GM12875 (cell line): Measurements from ENCODE around the gene MAML1.
"Not testable (repeated sequence)": the region's sequence is repeated elsewhere in the genome, so short reads cannot be mapped to it uniquely, and the experiment has no call there.

Experiments used
- H3K4me3 ChIP-seq: one replicate; pipeline ENCODE4 v1.5.1; 2011; ENCODE audit warnings: low read depth, low read length, control low read depth
- TF ChIP-seq, protein P1 (sequence below): IDR thresholded peaks from 2 replicates; pipeline ENCODE4 v1.5.1; 2011; ENCODE audit warnings: low read depth, mild to moderate bottlenecking, control low read depth, inconsistent platforms, low read length, moderate library complexity, borderline replicate concordance; ENCODE audit not compliant: insufficient read depth

Gene MAML1

DNA sequence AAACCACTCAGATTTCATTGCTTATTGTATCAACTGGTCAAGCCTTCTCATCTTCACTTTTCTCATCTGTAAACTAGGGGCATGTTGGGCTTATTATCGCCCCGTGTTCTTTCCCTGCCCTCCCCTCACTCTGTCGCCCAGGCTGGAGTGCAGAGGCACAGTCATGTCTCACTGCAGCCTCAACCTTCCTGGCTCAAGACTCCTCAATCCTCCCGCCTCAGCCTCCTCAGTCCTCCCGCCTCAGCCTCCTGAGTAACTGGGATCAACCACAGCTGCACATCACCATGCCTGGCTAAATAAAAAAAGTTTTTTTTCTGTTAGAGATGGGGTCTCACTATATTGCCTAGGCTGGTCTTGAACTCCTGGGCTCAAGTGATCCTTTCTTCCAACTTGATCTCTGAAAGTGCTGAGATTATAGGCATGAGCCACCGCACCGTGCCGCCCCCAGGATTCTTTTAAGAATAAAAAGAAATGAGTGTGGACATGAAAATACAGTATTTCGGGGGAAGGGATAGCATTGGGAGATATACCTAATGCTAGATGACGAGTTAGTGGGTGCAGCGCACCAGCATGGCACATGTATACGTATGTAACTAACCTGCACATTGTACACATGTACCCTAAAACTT, 2.0 kb downstream of the MAML1 start:
- TF ChIP-seq, protein P1, sequence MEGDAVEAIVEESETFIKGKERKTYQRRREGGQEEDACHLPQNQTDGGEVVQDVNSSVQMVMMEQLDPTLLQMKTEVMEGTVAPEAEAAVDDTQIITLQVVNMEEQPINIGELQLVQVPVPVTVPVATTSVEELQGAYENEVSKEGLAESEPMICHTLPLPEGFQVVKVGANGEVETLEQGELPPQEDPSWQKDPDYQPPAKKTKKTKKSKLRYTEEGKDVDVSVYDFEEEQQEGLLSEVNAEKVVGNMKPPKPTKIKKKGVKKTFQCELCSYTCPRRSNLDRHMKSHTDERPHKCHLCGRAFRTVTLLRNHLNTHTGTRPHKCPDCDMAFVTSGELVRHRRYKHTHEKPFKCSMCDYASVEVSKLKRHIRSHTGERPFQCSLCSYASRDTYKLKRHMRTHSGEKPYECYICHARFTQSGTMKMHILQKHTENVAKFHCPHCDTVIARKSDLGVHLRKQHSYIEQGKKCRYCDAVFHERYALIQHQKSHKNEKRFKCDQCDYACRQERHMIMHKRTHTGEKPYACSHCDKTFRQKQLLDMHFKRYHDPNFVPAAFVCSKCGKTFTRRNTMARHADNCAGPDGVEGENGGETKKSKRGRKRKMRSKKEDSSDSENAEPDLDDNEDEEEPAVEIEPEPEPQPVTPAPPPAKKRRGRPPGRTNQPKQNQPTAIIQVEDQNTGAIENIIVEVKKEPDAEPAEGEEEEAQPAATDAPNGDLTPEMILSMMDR = no peak
- H3K4me3 ChIP-seq = no peak overlapping the region

DNA sequence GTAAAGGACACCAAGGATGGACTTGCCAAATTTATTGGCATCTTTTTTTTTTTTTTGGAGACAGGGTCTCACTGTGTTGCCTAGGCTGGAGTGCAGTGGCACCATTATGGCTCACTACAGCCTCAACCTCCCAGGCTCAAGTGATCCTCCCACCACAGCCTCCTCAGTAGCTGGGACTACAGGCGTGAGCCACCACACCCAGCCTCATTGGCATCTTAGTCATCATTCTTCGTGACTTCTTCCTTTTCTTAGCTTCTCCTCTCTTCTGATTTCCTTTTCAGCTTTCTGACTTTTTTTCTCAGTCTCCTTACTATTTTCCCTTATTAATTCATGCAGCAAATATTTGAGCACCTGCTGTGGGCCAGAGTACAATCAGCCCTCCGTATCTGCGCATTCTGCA, 6.1 kb downstream of the MAML1 start:
- TF ChIP-seq, protein P1 = no peak
- no peak overlapping the region for H3K4me3 ChIP-seq

DNA sequence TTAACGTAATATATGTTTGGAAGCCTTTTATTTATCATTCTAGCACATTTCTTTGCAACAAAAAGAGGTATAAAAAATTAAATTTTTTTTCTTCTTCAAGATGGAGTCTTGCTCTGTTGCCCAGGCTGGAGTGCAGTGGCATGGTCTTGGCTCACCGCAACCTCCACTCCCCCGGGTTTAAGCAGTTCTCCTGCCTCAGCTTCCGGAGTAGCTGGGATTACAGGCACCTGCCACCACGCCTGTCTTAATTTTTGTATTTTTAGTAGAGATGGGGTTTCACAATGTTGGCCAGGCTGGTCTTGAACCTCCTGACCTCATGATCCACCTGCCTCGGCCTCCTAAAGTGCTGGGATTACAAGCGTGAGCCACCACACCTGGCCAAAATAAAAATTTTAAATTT, 11.5 kb downstream of the MAML1 start:
- H3K4me3 ChIP-seq = not testable (repeated sequence)

DNA sequence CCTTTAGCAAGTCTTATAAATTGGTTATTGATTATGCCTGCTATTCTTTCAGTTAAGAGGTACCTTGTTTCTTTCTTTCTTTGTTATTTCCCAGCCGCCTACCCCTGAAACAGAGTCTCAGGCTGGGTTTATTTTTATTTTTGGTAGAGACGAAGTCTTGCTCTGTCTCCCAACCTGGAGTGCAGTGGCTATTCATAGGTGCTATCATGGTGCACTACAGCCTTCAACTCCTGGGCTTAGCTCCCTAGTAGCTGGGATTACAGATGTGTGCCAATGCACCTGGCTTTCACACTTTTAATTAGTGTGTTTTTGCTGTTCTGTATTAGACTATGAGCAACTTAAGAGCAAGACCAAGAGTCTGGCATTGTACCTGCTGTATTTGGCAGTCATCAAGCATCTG, 14.2 kb downstream of the MAML1 start:
- TF ChIP-seq, protein P1 = no peak
- no peak overlapping the region for H3K4me3 ChIP-seq

DNA sequence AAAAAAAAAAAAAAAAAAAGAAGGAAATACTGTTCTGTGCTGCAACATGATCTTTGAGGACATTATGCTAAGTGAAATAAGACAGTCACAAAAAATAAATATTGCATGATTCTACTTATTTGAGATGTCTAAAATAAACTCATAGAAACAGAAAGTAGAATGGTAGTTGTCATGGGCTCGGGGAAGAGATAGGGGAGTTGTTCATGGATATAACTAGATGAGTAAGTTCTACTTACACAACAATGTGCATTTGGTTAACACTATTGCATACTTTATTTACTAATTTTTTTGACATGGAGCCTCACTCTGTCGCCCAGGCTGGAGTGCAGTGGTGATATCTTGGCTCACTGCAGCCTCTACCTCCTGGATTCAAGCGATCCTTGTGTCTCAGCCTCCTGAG, 15.2 kb downstream of the MAML1 start:
- no peak overlapping the region for H3K4me3 ChIP-seq
- TF ChIP-seq, protein P1 = no peak

DNA sequence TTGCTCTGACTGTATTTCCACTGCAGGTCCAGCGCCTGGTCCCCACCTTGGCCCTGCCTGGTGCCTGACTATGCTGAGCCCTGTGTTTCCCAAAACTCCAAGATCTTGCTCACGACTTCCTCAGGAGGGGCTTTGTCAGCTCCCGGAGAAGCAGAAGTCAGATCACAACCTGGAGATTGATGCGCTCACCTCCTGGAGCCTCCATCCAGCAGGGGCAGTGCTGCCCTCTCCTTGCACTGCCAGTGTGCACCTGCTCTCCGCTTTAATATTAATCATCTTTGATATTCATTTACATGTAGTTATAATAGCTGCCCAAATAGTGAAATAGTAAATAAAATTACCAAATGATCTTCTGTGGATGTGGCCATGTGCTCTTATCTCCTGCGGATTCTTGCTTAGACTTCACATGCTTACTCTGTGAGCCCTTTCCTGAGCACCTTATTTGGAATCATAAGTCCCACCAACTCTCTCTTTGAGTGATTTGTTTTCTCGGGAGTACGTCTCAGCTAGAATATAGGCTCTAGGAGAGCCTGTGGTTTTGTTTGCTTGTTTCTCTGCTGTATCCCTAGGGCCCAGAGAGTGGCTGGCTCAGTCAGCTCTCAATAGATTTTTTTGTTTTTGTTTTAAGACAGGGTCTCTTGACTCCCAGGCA, 17.4 kb downstream of the MAML1 start:
- TF ChIP-seq, protein P1 = no peak
- H3K4me3 ChIP-seq = no peak overlapping the region

DNA sequence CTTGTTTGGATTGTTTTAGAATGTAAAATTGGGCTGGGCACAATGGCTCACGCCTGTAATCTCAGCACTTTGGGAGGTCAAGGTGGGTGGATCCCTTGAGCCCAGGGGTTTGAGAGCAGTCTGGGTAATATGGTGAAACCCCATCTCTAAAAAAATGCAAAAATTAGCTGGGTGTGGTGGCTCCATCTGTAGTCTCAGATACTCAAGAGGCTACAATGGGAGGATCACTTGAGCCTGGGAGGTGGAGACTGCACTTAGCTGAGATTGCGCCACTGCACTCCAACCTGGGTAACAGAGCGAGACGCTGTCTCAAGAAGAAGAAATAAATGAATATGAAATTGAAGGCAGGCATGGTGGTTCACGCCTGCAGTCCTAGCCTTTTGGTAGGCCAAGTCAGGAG, 21.3 kb downstream of the MAML1 start:
- H3K4me3 ChIP-seq = no peak overlapping the region
- TF ChIP-seq, protein P1 = no peak

DNA sequence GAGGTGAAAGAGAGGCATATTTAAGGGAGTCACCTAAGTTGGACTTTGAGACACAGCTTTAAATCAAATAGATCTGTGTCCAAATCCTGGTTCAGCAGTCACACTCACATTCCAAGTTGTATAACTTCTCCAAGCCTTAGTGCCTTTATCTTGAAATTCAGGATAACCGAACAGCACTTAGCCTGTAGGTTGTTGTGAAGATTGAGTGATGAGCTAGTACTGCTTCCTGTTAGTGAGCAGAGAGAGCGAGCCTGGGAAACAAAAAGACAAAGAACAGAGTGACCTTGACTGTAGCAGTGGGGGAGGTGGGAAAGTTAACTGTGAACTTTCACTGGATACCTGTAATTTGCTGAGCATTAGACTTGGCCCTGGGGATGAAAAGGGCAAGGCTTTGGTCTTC, 22.4 kb downstream of the MAML1 start:
- H3K4me3 ChIP-seq = no peak overlapping the region
- TF ChIP-seq, protein P1 = no peak
